Parathyroid adenoma (tissue), 2 donors: ENCODE results near the gene GRM4.

ENCODE experiments used
- H2AFZ ChIP-seq: fragments of 300-600 bp; sonication (generic); one replicate; pipeline ENCODE4 v1.7.0; 2017; ENCODE audit warnings: antibody characterized with exemption, mild to moderate bottlenecking
- H3K27ac ChIP-seq: fragments of 300-600 bp; sonication (generic); one replicate; pipeline ENCODE4 v1.7.0; 2017
- H3K27me3 ChIP-seq: fragments of 300-600 bp; sonication (generic); one replicate; pipeline ENCODE4 v1.7.0; 2017; ENCODE audit warnings: low read length; ENCODE audit not compliant: control insufficient read depth, insufficient read depth
- H3K36me3 ChIP-seq: fragments of 300-600 bp; sonication (generic); one replicate; pipeline ENCODE4 v1.7.0; 2017; ENCODE audit warnings: low read length; ENCODE audit not compliant: control insufficient read depth, insufficient read depth
- H3K4me1 ChIP-seq: fragments of 300-600 bp; sonication (generic); one replicate; pipeline ENCODE4 v1.7.0; 2017; ENCODE audit warnings: control low read depth
- H3K4me2 ChIP-seq: fragments of 300-600 bp; sonication (generic); one replicate; pipeline ENCODE4 v1.7.0; 2017; ENCODE audit warnings: low read length
- H3K4me3 ChIP-seq: fragments of 300-600 bp; sonication (generic); one replicate; pipeline ENCODE4 v1.7.0; 2017; ENCODE audit warnings: low read depth, low read length
- H3K79me2 ChIP-seq: fragments of 300-600 bp; sonication (generic); one replicate; pipeline ENCODE4 v1.7.0; 2017; ENCODE audit warnings: control low read depth
- H3K9ac ChIP-seq: fragments of 300-600 bp; sonication (generic); one replicate; pipeline ENCODE4 v1.7.0; 2017; ENCODE audit warnings: mild to moderate bottlenecking
- H3K9me3 ChIP-seq: fragments of 300-600 bp; sonication (generic); one replicate; pipeline ENCODE4 v1.7.0; 2017; ENCODE audit warnings: low read length; ENCODE audit not compliant: control insufficient read depth
- CTCF ChIP-seq: fragments of 300-600 bp; sonication (generic); IDR thresholded peaks from one replicate; pipeline ENCODE4 v1.7.0; 2017; ENCODE audit warnings: antibody characterized with exemption, mild to moderate bottlenecking
- donor health status: primary hyperparathyroidism.

Gene GRM4

DNA sequence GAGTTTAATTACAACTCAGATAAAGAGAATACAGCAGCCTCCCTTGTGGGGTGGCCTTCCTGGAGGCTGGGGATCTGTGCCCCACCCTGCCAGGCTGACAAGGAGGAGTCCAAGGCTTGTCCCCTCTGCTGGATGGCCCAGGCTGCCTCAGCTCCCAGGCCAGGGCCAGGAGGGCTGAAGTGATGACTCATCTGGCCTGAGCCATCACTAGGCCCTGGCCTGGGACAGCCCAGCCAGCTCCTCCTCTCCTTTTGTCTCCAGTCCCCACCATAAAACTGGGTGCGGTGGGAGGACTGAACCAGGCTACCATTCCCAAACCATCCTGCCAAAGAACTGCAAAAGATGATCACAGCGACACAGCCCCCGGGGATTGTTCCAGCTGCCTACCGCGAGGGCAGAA, 15.0 kb downstream of the GRM4 start:
- Histone ChIP-seq H3K9me3 (no peaks in the 10 kb centered on the region), H3K4me3 (no peak overlapping the region), H3K27me3 (no peaks in the 10 kb centered on the region), H3K36me3 (no peaks in the 10 kb centered on the region), H3K27ac (no peak overlapping the region), H2AFZ (no peak overlapping the region), H3K9ac (no peak overlapping the region), H3K4me2 (no peak overlapping the region), H3K4me1 (no peaks in the 10 kb centered on the region), H3K79me2 (no peaks in the 10 kb centered on the region)
- TF ChIP-seq CTCF = no peak

- no peak overlapping the region for H3K27ac ChIP-seq
- H3K79me2 ChIP-seq = no peaks in the 10 kb centered on the region
- no peaks in the 10 kb centered on the region for H3K9me3 ChIP-seq
- H3K36me3 ChIP-seq = no peaks in the 10 kb centered on the region
- H3K4me2 ChIP-seq = no peak overlapping the region
- H3K9ac ChIP-seq = no peak overlapping the region
- no peaks in the 10 kb centered on the region for H3K27me3 ChIP-seq
- no peaks in the 10 kb centered on the region for H3K4me1 ChIP-seq
- no peak overlapping the region for H2AFZ ChIP-seq
- TF ChIP-seq CTCF = no peak
- H3K4me3 ChIP-seq = no peak overlapping the region
Observed at GRCh38 chr6:34129753-34130152, 16.1 kb downstream of the GRM4 start.

DNA sequence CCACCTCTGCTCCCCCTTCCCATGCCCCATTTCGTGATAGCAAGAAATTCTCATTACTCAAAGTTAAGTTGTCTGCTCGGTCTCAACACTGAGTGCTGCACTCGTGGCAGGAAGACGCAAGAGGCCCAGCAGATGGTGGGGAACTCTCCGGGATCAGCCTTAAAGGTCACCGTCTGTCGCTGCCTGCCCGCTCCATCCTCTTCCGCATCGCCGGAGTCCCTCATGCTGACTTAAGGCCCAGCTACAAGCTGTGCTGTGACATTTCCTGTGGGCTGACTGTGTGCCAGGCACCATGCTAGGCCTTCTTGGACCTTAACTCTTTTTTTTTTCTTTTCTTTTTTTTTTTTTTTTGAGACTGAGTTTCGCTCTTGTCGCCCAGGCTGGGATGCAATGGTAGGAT, 17.8 kb downstream of the GRM4 start:
- H3K4me2 ChIP-seq = no peak overlapping the region
- no peaks in the 10 kb centered on the region for H3K27me3 ChIP-seq
- no peak overlapping the region for H3K9ac ChIP-seq
- no peaks in the 10 kb centered on the region for H3K4me1 ChIP-seq
- no peaks in the 10 kb centered on the region for H3K36me3 ChIP-seq
- H3K27ac ChIP-seq = no peak overlapping the region
- no peaks in the 10 kb centered on the region for H3K9me3 ChIP-seq
- TF ChIP-seq CTCF = no peak
- no peaks in the 10 kb centered on the region for H3K79me2 ChIP-seq
- H2AFZ ChIP-seq = no peak overlapping the region
- no peak overlapping the region for H3K4me3 ChIP-seq

GRCh38 chr6:34126419-34126818, 19.5 kb downstream of the GRM4 start:
- Histone ChIP-seq H3K36me3 (no peaks in the 10 kb centered on the region), H3K27ac (no peak overlapping the region), H3K9me3 (no peaks in the 10 kb centered on the region), H2AFZ (no peak overlapping the region), H3K4me3 (no peak overlapping the region), H3K4me2 (no peak overlapping the region), H3K9ac (no peak overlapping the region), H3K27me3 (no peaks in the 10 kb centered on the region), H3K79me2 (no peaks in the 10 kb centered on the region), H3K4me1 (no peaks in the 10 kb centered on the region)
- no peak for TF ChIP-seq CTCF

DNA sequence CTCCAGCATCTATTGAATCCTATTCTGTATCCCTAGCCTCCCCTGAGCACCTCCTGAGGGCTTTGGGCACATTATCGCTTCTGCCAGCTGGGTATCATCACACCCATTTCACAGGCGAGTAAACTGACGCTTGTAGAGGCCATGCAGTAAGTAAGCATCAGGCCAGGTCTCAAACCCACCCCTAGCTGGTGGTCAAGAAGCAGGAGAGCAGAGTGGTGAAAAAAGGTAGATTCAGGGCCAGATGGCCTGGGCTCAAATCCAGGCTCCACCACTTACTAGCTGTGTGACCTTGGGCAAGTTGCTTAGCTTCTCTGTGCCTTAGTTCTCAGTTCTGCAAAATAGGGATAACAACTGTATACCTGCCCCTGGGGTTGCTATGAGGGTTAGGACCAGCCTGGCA, 19.9 kb downstream of the GRM4 start:
- no peaks in the 10 kb centered on the region for H3K4me1 ChIP-seq
- no peaks in the 10 kb centered on the region for H3K36me3 ChIP-seq
- no peaks in the 10 kb centered on the region for H3K9me3 ChIP-seq
- H2AFZ ChIP-seq = no peak overlapping the region
- H3K9ac ChIP-seq = no peak overlapping the region
- no peaks in the 10 kb centered on the region for H3K79me2 ChIP-seq
- H3K4me3 ChIP-seq = no peak overlapping the region
- H3K4me2 ChIP-seq = no peak overlapping the region
- no peak for TF ChIP-seq CTCF
- no peak overlapping the region for H3K27ac ChIP-seq
- no peaks in the 10 kb centered on the region for H3K27me3 ChIP-seq
